CD4-positive, alpha-beta T cell treated with Interleukin-10 for 1 hour (primary cell): ENCODE results near the gene GABRR3.
A peak's percentile ranks its signal among the peaks of the same experiment; 100 is the strongest.

Experiments used
- DNase-seq: peaks from one replicate; pipeline ENCODE4 v3.0.0-alpha.2; 2020

The GABRR3 gene

GRCh38 chr3:97988784-97989568 is 46.1 kb downstream of the GABRR3 start:
- DNase-seq: no peak

- no peak for DNase-seq
Measured at GRCh38 chr3:97987306-97987705, 47.8 kb downstream of the GABRR3 start.

- DNase-seq: no peak
Measured at GRCh38 chr3:97983933-97984491, 51.1 kb downstream of the GABRR3 start.

- no peak for DNase-seq
Measured at GRCh38 chr3:97981886-97982285, 53.2 kb downstream of the GABRR3 start.

GRCh38 chr3:97979610-97980009 is 55.5 kb downstream of the GABRR3 start:
- no peak for DNase-seq

GRCh38 chr3:97975466-97975865 is 59.6 kb downstream of the GABRR3 start:
- peak; percentile 11 for DNase-seq

- no peak for DNase-seq
Measured at GRCh38 chr3:97974996-97975395, 60.1 kb downstream of the GABRR3 start.

GRCh38 chr3:97972976-97973375 is 62.1 kb downstream of the GABRR3 start:
- DNase-seq: no peak

- peak; percentile 77 for DNase-seq
Measured at GRCh38 chr3:97971679-97972567, 63.2 kb downstream of the GABRR3 start, which contains the start of gene RIOX2. Gene RIOX2, minus strand, starts transcription at chr3:97972431. Its CDS starts 4,838 bp downstream, at chr3:97967593.

- DNase-seq: no peak
Measured at GRCh38 chr3:97970956-97971620, 64.0 kb downstream of the GABRR3 start.

GRCh38 chr3:97970156-97970555 is 65.0 kb downstream of the GABRR3 start:
- no peak for DNase-seq

GRCh38 chr3:97969541-97969940 is 65.6 kb downstream of the GABRR3 start:
- DNase-seq: no peak

GRCh38 chr3:97968376-97968775 is 66.7 kb downstream of the GABRR3 start:
- no peak for DNase-seq

- DNase-seq: no peak
Measured at GRCh38 chr3:97967966-97968365, 67.1 kb downstream of the GABRR3 start.

GRCh38 chr3:97960993-97961766 is 73.9 kb downstream of the GABRR3 start:
- DNase-seq: no peak

GRCh38 chr3:97960551-97960950 is 74.6 kb downstream of the GABRR3 start:
- DNase-seq: no peak

GRCh38 chr3:97959872-97960271 is 75.2 kb downstream of the GABRR3 start:
- no peak for DNase-seq

- no peak for DNase-seq
Measured at GRCh38 chr3:97958796-97959195, 76.3 kb downstream of the GABRR3 start.

GRCh38 chr3:97958396-97958795 is 76.7 kb downstream of the GABRR3 start:
- DNase-seq: no peak

- no peak for DNase-seq
Measured at GRCh38 chr3:97957617-97958311, 77.4 kb downstream of the GABRR3 start.

- no peak for DNase-seq
Measured at GRCh38 chr3:97956051-97956450, 79.1 kb downstream of the GABRR3 start.
